Measurements from ENCODE around the gene PDSS2.

Gene PDSS2

GRCh38 chr6:107248147-107248546, 211.2 kb downstream of the PDSS2 start:
- TF ChIP-seq, protein P1, sequence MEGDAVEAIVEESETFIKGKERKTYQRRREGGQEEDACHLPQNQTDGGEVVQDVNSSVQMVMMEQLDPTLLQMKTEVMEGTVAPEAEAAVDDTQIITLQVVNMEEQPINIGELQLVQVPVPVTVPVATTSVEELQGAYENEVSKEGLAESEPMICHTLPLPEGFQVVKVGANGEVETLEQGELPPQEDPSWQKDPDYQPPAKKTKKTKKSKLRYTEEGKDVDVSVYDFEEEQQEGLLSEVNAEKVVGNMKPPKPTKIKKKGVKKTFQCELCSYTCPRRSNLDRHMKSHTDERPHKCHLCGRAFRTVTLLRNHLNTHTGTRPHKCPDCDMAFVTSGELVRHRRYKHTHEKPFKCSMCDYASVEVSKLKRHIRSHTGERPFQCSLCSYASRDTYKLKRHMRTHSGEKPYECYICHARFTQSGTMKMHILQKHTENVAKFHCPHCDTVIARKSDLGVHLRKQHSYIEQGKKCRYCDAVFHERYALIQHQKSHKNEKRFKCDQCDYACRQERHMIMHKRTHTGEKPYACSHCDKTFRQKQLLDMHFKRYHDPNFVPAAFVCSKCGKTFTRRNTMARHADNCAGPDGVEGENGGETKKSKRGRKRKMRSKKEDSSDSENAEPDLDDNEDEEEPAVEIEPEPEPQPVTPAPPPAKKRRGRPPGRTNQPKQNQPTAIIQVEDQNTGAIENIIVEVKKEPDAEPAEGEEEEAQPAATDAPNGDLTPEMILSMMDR (IDR thresholded peaks at IDR 0.05) = no peak
- H3K27ac ChIP-seq = no peak overlapping the region
- H3K4me3 ChIP-seq = no peak overlapping the region
- no peak for DNase-seq (ENCODE audit: low spot score)

- H3K27ac ChIP-seq = no peak overlapping the region
- H3K4me3 ChIP-seq = no peak overlapping the region
- no peak for DNase-seq (ENCODE audit: low spot score)
- TF ChIP-seq, protein P1 (IDR thresholded peaks at IDR 0.05) = no peak
These were observed 212.3 kb downstream of the PDSS2 start for GRCh38 chr6:107246972-107247615.

DNA sequence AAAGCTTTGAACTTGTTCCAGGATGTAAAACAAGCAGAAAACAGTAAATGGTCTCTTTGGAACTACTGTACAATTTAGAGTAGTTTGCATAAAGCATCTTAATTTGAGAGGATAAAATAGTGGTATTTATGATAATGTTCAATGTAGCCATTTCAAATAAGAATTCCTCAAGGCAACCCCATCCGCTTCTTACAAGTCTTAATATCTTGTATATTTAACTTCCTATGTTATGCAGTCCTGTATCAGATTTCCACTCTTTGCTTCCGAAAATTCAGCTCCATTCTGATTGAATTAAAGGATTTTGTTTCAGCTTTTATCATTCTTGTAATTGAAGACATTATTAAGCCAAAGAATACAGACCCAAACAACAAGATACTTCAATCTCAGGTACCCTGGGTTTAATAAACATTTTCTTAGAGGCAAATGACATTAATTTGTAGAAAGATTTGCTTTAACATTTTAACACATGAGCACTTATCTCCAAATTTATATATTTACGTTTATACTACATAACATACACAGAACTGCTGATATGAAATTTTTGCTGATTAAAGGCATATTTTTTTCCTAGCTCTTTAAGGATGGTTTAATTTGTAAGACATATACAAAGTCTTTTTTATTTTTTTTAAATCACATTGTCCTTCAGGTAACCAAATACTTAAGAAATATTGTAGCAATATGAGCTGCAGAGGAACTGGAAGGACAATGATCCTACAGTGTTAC, 213.0 kb downstream of the PDSS2 start:
- Histone ChIP-seq H3K27ac (no peak overlapping the region), H3K4me3 (no peak overlapping the region)
- DNase-seq (ENCODE audit: low spot score) = no peak
- TF ChIP-seq, protein P1 (IDR thresholded peaks at IDR 0.05) = no peak

DNA sequence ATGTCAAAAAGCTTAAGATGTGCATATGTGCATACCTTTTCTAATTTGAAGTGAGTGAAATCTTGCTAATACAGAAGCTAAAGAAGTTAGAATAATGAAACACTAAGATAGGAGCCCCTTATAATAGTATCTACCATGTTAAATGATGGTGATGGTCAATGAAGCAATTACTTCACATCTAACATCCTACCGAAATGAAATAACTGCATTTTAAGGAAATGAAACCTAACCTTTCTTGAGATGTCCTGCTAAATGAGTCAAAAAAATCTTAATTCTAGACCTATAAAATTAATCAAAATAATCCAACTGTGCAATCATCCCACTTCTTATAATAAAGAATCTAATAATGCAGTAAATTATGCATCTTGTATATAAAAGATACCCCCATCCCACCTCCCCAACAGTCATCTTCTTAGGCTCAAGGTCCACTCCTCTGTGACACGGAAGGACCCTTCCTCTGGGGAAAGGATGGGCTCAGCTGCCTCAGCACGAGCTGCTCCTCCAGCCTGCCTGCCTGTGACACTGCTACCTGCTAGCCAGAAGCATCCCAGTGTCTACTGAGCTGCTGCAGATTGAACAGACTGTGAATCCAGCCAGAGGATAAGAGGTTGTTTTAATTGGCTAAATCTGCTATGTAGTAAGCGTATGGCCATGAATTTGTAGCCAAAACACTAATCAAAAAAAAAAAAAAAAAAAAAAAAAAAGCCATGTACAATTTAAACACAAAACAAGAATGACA, 214.5 kb downstream of the PDSS2 start:
- no peak overlapping the region for H3K4me3 ChIP-seq
- TF ChIP-seq, protein P1 (IDR thresholded peaks at IDR 0.05) = no peak
- no peak overlapping the region for H3K27ac ChIP-seq
- no peak for DNase-seq (ENCODE audit: low spot score)

- TF ChIP-seq, protein P1 (IDR thresholded peaks at IDR 0.05) = no peak
- Histone ChIP-seq H3K4me3 (no peak overlapping the region), H3K27ac (no peak overlapping the region)
- DNase-seq (ENCODE audit: low spot score) = no peak
These were observed 215.2 kb downstream of the PDSS2 start for GRCh38 chr6:107244082-107244741.

DNA sequence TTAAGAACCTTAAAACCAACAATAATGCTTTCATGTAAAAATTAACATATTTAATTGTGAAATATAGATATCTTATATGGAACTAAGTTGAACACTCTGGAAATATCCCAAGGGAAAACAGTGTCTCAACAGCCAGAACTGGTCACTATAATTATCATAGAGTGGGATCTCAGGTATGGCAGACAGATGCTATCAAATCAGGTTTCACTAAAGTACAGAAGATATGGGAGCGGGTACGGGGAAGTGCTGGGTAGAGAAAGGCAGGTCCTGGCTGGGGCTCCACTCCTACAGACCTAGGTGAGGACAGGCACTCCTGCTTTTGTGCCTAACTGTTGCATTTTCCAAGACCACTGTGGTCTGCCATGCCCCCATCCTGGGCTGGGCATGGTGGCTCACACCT, 215.9 kb downstream of the PDSS2 start:
- no peak for DNase-seq (ENCODE audit: low spot score)
- Histone ChIP-seq H3K4me3 (no peak overlapping the region), H3K27ac (no peak overlapping the region)
- TF ChIP-seq, protein P1 (IDR thresholded peaks at IDR 0.05) = no peak
